GM12801 (cell line): Measurements from ENCODE around the gene KRTAP9-7.

Experiments
- CTCF ChIP-seq: IDR thresholded peaks from one replicate; pipeline ENCODE4 v1.5.1; 2011; ENCODE audit warnings: control low read depth; ENCODE audit not compliant: insufficient read length; ENCODE audit errors: extremely low read depth

The KRTAP9-7 gene

GRCh38 chr17:41264599-41264998, 10.9 kb upstream of the KRTAP9-7 start:
- TF ChIP-seq CTCF: no peak

- no peak for TF ChIP-seq CTCF
Observed at GRCh38 chr17:41265078-41265477, 10.4 kb upstream of the KRTAP9-7 start, which contains the start of gene KRTAP9-6. KRTAP9-6 (plus strand) TSS chr17:41265378; CDS start chr17:41265378, 0 bp downstream.

- no peak for TF ChIP-seq CTCF
Observed at GRCh38 chr17:41267711-41268110, 7.8 kb upstream of the KRTAP9-7 start.

- TF ChIP-seq CTCF: no peak
Observed at GRCh38 chr17:41271858-41272257, 3.6 kb upstream of the KRTAP9-7 start.

- no peak for TF ChIP-seq CTCF
Observed at GRCh38 chr17:41278176-41278955, 2.9 kb downstream of the KRTAP9-7 start.

GRCh38 chr17:41284043-41284442, 8.5 kb downstream of the KRTAP9-7 start:
- TF ChIP-seq CTCF: no peak

GRCh38 chr17:41284546-41284945, 9.0 kb downstream of the KRTAP9-7 start:
- TF ChIP-seq CTCF: no peak
